Ammon's horn (tissue), 1 donor: ENCODE measurements around the gene NCR2.
"Not testable (repeated sequence)": the region's sequence is repeated elsewhere in the genome, so short reads cannot be mapped to it uniquely, and the experiment has no call there.

Experiments used
- DNase-seq: peaks from one replicate; pipeline ENCODE4 v3.0.0-alpha.2; 2016; ENCODE audit warnings: low spot score

The NCR2 gene

GRCh38 chr6:41335296-41335695 is at the start of gene NCR2:
Gene NCR2 (plus strand): TSS chr6:41335608. CDS start chr6:41335877, 269 bp downstream.
- DNase-seq: no peak

- peak; percentile 33 for DNase-seq
Measured at GRCh38 chr6:41286544-41287346, 48.7 kb upstream of the NCR2 start, which contains the start of gene TREM1. Gene TREM1 (minus strand): TSS chr6:41286682. CDS start chr6:41286655, 27 bp downstream.

- DNase-seq: no peak
Measured at GRCh38 chr6:41288030-41288753, 47.2 kb upstream of the NCR2 start.

- no peak for DNase-seq
Measured at GRCh38 chr6:41288754-41289129, 46.7 kb upstream of the NCR2 start.

- DNase-seq: no peak
Measured at GRCh38 chr6:41289815-41290214, 45.6 kb upstream of the NCR2 start.

- DNase-seq: no peak
Measured at GRCh38 chr6:41291717-41292116, 43.7 kb upstream of the NCR2 start.

GRCh38 chr6:41294214-41294872 is 41.1 kb upstream of the NCR2 start:
- DNase-seq: no peak

- not testable (repeated sequence) for DNase-seq
Measured at GRCh38 chr6:41297248-41297647, 38.2 kb upstream of the NCR2 start.

- DNase-seq: no peak
Measured at GRCh38 chr6:41298785-41299502, 36.5 kb upstream of the NCR2 start.

GRCh38 chr6:41302638-41303037 is 32.8 kb upstream of the NCR2 start:
- DNase-seq: peak; percentile 17

- DNase-seq: peak; percentile 33
Measured at GRCh38 chr6:41306187-41306854, 29.1 kb upstream of the NCR2 start.

GRCh38 chr6:41315203-41315602 is 20.2 kb upstream of the NCR2 start:
- no peak for DNase-seq

GRCh38 chr6:41315943-41316620 is 19.3 kb upstream of the NCR2 start:
- DNase-seq: no peak

GRCh38 chr6:41318261-41318653 is 17.2 kb upstream of the NCR2 start:
- no peak for DNase-seq

- peak; percentile 86 for DNase-seq
Measured at GRCh38 chr6:41318654-41319565, 16.5 kb upstream of the NCR2 start.

- DNase-seq: no peak
Measured at GRCh38 chr6:41321183-41321582, 14.2 kb upstream of the NCR2 start.

GRCh38 chr6:41325446-41326066 is 9.9 kb upstream of the NCR2 start:
- DNase-seq: no peak

GRCh38 chr6:41326092-41326491 is 9.3 kb upstream of the NCR2 start:
- DNase-seq: no peak

- no peak for DNase-seq
Measured at GRCh38 chr6:41327177-41327576, 8.2 kb upstream of the NCR2 start.
